HG03064 (cell line): Measurements from ENCODE around the gene TMEM190.
"Not testable (repeated sequence)": the region's sequence is repeated elsewhere in the genome, so short reads cannot be mapped to it uniquely, and the experiment has no call there.

Experiments used
- ATAC-seq: cut with Tn5 transposase; IDR thresholded peaks from one replicate; pipeline ENCODE4 v1.9.1; 2021; ENCODE audit warnings: low read depth; ENCODE audit not compliant: unreplicated experiment

TMEM190 gene

DNA sequence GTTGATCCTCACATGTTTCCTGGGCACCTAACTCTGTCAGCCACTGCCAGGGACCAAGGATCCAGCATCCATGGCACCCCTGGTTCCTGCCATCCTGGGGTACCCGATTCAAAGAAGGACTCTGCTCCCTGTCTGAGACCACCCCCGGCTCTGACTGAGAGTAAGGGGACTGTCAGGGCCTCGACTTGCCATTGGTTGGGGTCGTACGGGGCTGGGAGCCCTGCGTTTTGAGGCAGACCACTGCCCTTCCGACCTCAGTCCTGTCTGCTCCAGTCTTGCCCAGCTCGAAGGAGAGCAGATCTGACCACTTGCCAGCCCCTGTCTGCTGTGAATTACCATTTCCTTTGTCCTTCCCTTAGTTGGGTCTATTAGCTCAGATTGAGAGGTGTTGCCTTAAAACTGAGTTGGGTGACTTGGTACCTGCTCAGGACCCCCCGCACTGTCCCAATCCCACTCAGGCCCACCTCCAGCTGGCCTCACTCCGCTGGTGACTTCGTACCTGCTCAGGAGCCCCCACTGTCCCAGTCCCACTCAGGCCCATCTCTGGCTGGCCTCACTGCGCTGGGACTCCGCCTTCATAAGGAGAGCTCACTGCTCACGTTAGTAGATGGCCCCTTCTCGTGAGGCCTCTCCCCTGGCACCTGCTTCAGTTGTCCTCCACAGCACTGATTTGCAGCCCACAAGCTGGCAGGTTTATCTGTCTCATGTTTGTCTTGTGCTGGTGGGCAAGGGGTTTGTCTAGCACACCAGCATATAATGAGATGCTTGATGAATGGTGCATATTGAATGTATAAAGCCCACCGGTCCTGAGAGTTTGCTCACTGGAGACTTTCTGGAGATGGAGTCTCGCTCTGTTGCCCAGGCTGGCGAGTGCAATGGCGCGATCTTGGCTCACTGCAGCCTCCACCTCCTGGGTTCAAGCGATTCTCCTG lies 13.0 kb downstream of the TMEM190 start:
- ATAC-seq, result no peak

DNA sequence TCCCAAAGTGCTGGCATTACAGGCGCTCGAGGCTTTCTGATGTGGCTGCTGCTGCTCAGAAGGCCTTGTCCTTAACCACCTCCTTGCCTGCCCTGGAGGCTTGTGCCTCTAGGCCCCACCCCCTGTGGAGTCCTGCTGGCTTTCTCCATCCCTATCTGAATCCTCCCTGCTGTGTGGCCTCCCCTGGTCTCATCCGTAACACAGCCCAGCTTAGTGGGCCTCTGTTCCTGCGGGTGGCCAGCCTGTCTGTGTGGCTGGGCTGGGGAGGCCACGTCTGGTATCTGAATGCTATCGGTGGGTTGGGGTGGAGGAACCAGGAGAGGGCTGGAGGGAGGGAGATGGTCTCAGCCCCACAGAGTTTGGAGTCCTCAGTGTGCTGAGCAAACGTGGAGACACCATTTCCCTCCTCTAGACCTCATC lies 13.8 kb downstream of the TMEM190 start:
- ATAC-seq, result no peak

DNA sequence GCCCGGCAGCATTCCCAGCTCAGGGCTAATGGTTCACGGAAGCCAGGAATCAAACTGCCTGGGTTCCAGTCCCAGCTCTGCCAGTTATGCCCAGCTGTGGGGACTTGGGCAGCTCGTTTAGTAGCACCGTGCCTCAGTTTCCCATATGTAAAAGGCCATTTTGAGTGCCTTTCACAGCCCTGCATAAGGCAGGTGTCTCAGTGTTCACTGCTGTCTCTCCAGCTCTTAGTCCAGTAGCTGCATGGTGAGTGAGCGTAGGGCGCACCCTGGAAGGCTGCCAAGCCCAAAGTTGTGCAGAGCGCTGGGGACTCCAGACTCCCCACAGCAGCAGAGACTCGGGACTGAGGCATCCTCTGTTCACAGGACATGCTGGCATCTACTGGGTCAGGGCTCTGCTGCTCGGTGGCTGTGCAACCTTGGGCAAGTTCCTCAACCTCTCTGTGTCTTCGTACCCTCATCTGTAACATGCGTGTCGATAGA lies 14.6 kb downstream of the TMEM190 start:
- no peak for ATAC-seq

DNA sequence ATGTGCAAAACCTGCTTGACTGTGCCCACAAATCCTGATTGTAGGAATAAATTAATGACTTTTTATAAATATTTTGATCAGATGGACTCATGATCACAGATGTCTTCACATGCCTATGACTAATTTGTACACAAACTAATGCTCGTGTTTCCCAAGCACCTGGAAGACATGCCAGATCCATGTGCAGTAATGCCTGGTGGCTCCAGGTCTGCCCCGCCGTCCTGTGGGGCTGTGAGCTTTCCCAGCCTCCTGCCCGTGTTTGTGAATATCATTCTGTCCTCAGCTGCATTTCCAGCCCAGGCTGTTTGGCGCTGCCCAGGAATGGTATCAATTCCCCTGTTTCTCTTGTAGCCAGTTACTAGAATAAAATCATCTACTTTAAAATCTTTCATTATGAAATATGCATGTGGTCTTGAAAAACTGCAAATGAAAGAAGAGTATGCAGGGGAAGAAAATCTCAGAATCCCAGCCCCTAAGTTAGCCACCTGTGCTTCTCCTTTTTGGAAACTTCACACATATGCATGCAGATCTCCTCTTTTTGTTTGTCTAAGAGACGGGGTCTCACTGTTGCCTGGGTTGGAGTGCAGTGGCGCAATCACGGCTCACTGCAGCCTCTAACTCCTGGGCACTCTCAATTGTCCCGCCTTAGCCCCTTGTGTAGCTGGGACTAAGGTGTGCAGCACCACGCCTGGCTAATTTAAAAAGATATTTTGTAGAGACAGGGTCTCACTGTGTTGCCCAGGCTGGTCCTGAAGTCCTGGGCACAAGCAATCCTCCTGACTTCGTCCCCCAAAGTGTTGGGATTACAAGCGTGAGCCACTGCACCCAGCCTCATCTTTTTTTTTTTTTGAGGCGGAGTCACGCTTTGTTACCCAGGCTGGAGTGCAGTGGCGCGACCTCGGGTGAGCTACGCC lies 15.3 kb downstream of the TMEM190 start:
- ATAC-seq, result no peak

DNA sequence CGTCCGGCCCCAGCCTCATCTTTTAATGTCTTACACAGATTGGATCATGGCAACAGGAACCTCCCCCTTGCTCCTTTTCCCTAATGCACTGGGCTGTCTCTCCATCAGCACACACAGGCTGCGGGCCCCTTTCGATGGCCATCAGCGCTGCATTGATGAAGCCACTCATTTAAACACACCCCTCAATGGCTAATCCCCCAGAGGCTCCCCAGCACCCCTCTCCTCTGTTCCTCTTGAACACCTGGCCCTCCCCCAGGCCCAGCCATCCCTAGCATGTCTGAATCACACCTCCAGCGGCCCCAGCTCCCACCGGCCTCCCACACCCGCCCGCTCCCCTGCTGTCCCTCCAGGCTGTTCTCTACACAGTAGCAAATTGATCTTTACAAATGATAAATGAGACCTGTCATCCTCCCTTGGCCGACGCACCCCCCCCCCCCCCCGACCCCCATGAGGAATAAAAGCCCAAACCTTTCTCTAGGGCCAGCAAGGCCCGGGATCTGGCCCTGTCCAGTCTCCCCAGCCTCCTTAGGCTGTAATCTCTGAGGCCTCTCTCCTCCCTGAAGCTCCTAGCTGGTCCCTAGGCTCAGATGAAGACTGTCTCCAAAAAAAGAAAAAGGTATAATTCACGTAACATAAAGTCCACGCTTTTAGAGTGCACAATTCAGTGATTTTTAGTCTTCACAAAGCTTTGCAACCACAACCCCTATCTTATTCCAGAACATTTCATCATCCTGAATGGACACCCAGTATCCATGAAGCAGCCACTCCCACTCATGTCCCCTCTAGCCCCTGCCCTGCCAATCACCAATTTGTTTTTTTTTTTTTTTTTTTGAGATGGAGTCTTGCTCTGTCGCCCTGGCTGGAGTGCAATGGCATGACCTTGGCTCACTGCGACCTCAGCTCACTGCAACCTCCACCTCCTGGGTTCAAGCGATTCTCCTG lies 16.5 kb downstream of the TMEM190 start:
- ATAC-seq, result no peak

DNA sequence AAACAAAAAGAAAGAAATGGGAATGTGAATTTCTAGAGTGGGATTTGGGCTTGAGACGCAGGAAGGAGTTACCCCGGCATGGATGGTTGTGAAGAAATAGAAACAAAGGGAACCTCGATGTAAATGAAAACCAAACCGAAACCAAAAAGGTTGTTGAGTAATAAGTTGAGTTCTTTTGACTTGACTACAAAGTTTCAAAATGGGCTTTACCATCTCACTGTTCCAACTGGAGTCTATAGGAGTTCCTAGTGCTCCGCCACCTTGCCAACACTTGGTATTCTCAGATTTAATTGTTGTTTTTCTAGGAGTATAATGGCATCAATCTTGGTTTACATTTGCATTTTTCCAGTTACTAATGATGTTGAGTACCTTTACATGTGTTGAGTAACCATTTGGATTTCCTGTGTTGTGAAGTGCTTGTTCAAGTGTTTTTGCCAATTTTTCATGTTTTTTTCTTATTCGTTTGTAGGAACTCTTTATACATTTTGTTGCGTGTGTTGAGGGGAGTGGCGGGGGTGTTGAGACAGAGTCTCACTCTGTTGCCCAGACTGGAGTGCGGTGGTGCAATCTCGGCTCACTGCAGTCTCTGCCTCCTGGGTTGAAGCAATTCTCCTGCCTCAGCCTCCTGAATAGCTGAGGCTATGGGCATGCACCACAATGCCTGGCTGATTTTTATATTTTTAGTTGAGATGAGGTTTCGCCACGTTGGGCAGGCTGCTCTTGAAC lies 21.7 kb downstream of the TMEM190 start:
- ATAC-seq, result no peak

DNA sequence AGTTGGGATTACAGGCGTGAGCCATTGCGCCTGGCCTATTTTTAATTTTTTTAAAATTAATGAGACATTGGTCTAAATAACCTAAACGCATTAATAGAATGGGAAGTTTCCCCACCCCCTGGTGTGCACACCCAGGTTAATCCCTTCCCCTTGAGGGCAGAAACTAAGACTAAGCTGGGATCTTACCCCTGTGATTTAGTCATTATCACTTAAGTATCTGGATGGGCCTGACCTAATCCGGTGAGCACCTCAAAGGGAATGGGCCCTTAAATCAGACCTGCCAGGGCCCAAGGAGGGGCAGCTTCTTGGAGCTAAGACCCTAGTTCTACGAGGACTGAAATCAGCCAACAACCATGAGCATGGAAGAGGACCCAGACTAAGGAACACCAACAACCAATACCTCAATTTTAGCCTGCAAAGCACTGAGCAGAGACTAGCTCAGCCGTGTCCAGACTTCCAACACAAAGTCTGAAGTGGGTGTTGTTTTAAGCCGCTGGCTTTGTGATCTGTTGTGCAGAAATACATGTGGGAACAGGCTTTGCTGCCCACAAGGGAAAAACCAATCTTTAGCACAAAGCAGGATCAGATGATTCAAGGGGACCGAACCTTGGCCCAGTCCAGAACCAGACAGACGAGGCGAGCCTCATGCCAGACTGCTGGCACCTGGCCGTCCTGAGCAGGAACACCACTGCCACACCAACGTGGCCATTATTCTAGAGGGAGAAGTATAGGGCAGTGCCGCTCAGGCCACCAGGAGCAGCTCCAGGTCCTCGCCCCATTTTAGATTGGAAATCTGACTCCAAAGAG lies 23.9 kb downstream of the TMEM190 start:
- no peak for ATAC-seq

DNA sequence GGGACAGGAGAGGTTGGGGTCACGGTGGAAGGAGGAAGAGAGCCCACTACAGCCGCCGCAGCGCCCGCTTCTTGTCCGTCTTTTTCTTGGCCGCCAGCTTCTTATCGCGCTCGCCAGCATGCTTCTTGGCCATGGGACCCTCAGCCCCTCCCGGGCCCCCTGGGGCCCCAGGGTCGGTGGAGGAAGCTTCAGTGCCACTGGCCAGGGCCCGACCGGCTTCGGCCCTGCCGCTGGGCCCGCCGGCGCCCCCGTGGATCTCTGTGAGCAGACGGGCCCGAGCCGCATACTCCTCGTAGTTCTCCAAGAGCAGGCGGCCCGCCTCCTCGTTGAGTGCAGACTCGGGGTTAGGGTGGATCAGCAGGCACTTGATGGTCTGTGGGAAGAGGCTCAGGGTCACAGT lies 24.8 kb downstream of the TMEM190 start:
- not testable (repeated sequence) for ATAC-seq

DNA sequence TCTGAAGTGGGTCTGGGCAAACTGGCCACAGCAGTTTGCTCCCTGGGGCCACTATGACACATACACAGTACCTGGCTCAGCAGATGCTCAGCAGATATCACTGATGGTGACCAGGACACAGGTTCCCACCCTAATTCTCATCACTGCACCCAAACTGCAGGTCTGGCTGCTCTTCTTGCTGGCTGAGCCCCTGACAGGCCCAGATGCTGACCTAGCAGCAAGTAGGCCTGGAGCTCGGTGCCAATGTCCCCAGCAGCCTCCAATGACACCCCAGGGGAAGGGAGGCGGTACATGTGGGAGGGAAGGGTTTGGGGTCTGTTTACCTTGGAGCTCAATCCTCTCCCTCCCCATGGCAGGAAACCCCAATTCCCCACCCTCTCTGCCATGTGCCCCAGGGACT lies 25.9 kb downstream of the TMEM190 start:
- ATAC-seq, result no peak

DNA sequence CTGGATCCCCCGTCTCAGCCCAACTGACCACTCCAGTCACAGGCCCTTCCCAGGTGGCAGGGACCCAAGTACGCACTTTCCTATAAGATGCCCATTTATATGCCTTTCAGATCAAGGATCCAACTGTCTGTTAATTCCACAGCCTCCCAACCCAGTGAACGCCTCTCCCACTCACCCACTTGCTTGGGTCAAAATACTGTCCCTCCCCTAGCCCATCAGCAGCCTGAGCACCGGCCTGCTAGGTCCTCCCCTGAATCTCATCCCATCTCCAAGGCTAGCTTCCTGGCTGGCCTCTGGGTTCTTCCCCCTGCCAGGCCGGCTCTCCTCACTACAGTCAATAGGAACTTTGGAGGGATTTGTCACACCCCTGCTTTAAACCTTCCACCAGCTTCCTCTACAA lies 29.0 kb downstream of the TMEM190 start:
- ATAC-seq, result no peak

DNA sequence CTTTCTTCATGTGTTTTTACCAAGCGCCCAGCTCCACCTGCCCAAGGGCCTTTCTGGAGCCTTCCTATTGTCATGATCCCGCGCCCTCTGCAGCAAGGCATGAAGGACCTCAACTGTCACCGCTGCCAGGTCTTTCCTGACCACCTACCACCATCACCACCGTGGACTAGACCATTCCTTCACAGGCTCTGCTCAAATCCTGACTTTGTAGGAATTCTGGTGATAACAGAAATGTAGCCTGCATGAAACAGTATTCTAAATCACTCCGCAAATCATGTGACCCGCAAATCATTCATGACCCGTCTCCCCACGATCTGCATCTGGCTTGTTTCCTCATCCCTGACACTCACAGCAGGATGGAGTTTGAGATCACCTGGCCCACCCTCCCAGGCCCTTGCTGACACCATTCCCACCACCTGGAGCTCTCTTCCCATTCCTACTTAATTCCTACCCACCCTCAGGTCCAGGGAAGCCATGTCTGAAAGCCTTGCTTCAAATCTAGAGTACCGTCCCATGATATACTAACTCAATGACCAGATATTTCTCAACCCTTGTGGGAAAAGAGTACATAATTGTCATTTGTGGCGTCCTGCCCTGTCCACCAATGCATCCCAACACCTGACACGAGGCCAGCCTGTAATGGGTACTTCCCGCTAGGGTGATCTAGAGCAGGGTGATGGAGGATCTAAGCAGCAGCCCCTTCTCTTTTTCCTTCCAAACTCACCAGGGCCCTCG lies 29.6 kb downstream of the TMEM190 start:
- no peak for ATAC-seq

DNA sequence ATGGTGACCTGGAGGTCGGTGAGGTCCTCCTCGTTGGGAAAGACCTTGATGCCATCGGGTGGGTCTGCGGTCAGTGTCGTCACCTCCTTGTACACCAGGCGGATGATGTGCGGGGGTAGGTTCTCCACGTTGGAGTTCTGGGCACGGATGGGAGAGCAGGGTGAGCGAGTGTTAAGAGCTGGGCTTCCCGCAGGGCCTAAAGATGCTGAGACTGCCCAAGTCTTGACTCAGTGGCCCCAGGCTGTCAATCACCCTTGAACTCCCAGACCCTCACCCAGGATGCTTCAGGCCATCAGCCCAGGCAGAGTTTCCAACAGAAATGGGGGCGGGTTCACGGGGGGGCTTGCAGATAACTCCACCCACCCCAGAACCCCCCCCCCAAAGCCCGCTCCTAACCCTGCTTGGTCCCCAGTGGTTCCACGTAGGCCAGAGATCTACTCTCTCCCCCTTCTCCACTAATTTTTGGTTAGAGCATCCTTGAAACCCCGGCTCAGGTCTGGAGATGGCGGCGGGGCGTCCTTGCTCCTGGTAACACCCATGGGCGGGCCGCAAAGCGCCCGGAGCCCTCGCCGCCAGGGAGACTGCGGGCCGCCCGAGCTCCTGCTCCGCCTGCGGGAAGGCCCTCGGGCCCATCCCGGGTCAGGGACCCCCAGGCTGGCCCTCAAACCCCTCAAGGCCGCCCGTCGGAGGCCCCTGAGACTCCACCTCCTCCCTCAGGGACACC lies 30.4 kb downstream of the TMEM190 start:
- ATAC-seq, result peak; percentile 2

DNA sequence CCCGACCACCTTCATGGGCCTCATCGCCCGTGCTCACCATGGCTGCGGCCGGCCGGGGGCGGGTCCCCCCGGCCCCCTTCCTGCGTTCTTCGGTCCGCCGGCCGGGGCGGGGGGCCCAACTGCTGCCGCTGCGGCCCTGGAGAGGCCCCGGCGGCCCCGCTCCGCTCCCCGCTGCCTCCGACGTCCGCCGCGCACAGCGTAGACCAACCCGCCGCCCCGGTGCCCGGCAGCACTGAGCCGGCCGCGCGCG lies 30.8 kb downstream of the TMEM190 start, which contains the start of gene UBE2S:
Gene UBE2S (minus strand): TSS at position 239 of the 250 bp plus-strand sequence. CDS start 199 bp downstream, at position 40.
- not testable (repeated sequence) for ATAC-seq

DNA sequence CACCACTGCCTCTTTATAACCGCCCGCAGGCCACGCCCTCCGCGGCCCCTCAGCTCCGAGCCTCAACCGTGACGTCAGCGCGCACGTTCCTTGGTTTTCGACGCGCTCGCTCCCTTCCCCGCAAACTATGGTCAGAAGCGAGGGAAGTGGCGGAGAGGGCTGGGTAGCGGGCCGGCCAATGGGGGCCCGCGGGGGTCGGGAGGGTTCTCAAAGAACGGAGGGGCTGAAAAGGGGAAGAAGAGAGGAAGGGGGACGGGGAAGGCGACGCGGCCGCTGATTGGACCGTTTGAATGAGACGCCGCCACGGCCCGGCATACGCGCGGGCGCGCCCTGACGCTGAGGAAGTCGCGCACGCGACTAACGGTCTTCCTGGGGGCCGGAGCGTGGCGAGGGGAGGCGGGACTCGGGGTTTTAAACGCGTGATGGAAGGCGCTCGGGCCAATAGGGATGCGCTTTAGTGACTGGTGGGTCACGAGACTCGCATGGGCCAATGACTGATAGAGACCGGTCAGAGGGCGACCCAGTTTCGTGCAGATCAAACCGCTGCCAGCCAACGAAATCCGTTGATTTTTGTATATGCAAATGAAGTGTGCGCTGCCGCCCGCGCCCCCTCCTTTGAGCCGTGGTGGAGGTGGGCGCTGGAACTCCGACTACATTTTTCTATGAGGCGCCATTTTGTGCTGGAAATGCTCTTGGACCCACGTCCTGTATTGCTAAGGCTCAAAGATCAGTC lies 31.3 kb downstream of the TMEM190 start:
- peak; percentile 80 for ATAC-seq

DNA sequence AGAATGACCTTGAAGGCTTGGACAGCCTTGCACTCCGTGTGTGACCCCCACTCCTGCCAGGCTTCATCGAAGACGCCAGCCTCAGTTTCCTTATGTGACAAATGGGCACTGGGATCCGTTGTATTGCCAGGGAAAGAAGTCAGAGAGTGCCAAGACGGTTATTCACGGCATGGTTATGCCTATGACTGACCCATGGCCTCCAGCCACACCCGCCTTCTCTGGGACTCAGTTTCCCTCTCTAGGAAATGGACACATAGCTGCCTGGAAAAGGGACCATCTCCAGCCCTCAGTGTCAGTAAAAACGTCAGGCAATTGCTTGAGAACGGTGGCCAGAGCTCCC lies 31.9 kb downstream of the TMEM190 start:
- no peak for ATAC-seq

DNA sequence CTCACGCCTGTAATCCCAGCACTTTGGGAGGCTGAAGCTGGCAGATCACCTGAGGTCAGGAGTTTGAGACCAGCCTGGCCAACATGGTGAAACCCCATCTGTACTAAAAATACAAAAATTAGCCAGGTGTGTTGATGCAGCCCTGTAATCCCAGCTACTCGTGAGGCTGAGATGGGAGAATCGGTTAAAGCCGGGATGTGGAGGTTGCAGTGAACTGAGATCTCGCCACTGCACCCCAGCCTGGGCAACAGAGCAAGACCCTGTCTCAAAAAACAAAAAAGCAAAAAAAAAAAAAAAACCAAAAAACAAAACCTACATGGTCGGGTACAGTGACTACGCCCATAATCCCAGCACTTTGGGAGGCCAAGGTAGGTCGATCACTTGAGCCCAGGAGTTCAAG lies 32.6 kb downstream of the TMEM190 start:
- ATAC-seq, result not testable (repeated sequence)

DNA sequence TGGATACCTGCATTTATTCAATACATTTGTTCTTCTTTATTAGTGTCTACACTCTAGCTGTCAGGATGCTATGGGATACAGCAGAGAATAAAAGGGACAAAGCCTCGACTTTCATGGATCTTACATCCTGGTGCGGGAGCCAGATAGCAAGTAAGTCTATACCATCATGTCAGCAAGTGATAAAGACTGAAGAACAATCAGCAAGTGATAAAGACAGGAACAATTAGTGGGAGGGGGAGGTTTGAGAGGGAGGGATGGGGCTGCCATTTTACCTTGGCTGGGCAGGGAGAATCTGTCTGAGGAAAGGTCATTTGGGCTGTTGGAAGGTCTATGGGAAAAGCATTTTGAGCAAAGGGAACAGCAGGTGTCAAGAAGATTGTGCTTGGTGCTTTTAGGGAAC lies 33.5 kb downstream of the TMEM190 start:
- no peak for ATAC-seq
